ENCODE results near the gene TEKT1.

The TEKT1 gene

DNA sequence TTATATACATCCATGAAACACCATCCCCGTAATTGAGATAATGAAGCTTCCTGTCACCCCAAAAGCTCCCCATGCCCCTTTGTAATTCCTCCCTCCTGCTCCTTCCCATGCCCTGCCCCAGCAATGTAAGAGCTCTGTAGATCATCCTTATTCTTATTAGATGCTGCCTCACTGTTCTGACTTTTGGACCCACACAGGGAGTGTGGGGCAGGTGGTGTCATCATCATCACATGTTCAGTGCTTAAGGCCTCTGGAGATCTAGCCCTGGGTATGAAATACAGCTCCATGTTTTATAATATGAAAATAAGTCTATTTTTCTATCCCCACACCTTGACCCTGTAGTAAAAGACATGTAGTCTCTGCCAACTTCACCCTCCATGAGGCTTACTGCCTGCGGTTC, 73.8 kb downstream of the TEKT1 start:
- DNase-seq (ENCODE audit: low read depth): no peak

DNA sequence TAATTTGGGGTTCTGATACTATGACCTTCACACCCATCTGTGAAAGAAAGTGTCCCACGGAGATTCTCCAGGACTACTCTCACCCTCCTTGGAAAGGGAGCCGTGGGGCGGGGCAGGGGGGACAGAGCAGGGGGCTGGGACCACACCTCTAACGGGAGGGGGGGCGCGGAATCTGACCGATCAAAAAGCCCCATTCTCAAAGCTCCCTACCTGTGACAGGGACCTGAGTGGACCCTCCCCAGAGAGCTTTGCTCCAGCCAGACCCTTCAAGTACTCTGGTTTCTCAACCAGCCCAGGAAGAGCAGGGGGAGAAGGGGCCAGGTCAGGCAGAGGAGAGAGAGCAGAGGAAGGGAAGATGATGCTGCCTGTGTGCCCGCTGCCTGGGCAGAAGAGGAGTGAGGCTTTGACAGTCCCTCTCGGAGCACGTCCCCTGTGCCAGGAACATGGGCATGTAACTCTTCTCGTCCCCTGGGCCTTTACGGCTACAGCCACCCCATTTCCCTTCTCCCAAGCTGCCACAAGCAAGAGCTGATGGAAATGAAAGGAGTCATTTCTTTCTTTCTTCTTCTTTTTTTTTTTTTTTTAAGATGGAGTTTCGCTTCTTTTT, 75.0 kb downstream of the TEKT1 start:
- DNase-seq (ENCODE audit: low read depth): no peak

DNA sequence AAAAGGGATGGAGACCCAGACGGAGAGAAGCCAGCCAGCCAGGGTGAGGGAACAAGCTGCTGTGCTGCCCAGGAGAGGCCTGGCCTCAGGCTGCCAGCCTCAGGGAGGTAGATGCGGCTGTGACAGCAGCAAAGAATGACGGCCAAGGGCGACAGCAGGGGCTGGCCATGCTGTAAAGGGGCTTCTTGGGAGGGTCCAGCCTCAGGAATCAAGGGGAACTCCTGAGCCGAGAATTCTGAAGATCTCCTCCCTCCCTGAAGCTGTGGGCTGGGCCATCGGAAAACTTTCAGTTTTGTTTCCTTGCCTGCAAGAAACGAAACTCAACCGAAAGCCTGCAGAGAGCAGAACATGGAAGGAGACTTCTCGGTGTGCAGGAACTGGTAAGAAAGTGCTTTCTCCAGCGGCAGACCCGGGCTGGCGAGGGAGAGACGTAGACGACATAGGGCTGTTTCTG, 75.8 kb downstream of the TEKT1 start, which contains the start of gene XAF1:
TSS of gene XAF1 (plus strand) at position 316 of the 454 bp plus-strand sequence. CDS start at position 349, 33 bp downstream.
- peak; percentile 61 for DNase-seq (ENCODE audit: low read depth)

DNA sequence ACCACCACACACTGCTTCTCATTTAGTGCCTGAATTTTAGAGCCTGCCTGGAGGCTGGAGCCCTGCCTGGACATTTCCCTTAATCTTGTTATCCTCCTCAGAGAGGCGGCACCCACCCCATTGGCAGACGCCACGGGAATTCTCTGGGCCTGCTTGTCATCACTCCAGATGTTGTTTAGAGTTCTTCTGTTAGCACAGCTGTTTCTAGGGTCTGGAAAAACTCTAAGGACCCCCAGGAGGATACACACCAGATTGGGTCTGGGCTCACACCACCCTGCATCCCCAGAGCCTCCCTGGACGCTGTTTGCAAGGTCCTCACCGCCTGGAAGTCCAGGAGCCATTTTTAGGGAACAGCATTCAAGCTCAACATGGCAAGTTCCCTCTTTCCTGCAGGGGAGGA, 76.2 kb downstream of the TEKT1 start:
- DNase-seq (ENCODE audit: low read depth): no peak

DNA sequence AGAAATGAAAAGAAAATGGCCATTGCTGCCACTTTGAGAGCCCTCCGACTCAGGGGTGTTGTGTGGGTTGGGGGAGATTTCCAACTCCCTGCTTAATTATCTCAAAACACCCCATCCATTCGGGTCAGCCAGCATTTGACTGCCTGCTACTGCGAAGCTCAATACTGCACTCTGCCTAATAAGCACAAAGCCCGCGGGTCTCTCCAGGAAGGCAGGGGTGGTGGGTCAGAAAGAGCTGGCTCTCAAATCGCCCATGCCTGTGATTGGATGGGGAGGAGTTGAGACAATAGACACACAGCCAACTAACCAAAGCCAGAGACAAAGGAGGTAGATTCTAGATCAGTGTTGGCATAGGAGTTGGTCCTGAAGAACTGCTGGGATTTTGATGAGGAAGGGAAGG, 78.0 kb downstream of the TEKT1 start:
- DNase-seq (ENCODE audit: low read depth): no peak

DNA sequence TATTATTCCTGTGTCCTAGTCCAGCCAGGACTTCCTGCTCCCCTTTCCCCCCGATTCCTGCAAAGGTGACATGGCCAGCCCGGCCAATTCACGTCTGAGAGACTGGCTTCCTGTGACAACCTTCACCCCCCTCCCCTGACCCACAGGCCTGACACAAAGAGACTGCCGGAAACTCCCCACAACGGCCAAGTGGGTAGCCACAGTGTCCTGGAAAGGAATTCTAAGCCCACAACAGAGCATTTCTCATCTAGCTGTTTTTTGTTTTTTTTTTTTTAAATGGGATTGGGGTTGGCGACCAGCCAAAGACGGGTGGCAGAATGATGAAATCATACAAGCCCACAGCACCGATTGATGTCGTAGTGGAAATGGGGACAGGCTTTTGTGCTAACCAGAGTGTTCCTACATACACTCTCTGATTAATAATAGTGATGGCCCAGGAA, 78.5 kb downstream of the TEKT1 start:
- peak; percentile 59 for DNase-seq (ENCODE audit: low read depth)

DNA sequence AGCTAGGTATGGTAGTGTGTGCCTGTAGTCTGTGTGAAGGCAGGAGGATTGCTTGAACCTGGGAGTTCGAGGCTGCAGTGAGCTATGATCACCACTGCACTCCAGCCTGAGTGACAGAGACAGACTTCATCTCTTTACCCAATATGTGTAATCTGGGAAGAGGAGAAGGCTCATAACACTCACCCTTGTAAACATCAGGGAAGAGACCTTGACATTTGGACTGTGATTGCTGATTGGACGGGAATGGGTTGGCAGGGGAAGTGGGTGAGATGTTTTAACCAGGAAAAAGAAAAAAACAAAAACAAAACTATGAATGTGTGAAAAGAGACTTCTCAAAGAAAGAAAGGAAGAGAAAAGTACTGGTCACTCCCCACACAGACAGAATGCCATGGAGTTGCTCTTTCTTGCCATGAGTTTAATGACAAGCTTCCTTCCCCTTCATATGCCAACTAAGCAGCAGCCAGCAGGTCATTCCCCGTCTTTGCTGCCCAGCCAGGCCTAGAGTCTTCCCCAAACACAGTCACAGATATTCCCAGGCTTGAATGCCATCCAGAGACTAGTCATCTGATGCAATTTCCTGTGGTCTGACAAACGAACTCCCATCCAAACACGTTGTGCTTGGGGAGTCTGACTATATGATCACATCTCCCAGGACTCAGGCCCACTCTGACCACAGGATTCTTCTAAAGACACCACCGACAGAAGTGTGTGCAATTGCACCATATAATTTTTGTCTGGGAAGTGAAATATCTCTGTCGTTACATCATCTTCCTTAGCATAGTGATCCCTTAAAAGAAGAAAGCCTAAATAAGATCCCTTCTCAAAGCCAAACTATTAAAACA, 79.2 kb downstream of the TEKT1 start:
- no peak for DNase-seq (ENCODE audit: low read depth)

DNA sequence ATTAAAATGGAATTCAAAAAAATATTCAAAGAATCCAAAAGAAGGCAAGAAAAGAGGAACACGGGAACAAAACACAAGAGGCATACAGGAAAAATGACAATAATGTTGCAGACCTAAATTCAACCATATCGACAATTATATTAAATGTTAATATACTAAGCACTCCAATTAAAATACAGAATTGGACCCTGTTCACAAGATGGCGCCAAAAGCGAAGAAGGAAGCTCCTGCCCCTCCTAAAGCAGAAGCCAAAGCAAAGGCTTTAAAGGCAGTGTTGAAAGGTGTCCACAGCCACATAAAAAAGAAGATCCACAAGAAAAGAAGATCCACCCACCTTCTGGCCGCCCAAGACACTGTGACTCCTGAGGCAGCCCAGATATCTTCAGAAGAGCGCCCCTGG, 82.0 kb downstream of the TEKT1 start:
- no peak for DNase-seq (ENCODE audit: low read depth)

DNA sequence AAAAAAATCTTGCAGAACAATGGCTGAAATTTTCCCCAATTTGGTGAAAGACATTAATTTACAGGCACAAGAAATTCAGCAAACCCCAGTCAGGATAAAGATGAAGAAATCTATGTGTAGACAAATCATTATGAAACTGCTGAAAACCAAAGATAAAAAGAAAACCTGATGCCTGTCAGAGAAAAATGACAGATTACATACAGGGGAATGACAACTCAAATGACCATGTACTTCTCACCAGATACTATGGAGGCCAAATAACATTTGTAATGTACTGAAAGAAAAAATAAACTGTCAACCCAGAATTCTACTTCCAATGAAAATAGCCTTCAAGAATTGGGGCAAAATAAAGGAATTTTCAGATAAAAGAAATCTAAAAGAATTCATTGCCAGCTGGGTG, 82.9 kb downstream of the TEKT1 start:
- no peak for DNase-seq (ENCODE audit: low read depth)
